Fibroblast of the aortic adventitia (primary cell): ENCODE results near the gene QKI. TPM values are rescaled to one million over a fixed set of nuclear protein-coding genes. Genes with fewer than 3 reads are reported as not detected.
"Not testable (repeated sequence)": the region's sequence is repeated elsewhere in the genome, so short reads cannot be mapped to it uniquely, and the experiment has no call there.

ENCODE experiments used
- DNase-seq: peaks from one replicate; pipeline ENCODE4 v3.0.0-alpha.2; 2010; ENCODE audit warnings: low read depth
- H3K4me3 ChIP-seq: 2 replicates; pipeline ENCODE4 v1.5.1; 2011; ENCODE audit warnings: low read depth, mild to moderate bottlenecking, control low read depth, low read length, moderate library complexity
- CTCF ChIP-seq: IDR thresholded peaks from 2 replicates; pipeline ENCODE4 v1.5.1; 2011; ENCODE audit warnings: mild to moderate bottlenecking, low read length, control low read depth, inconsistent platforms; ENCODE audit not compliant: insufficient read depth
- total RNA-seq: library from RNA; depleted of rRNA; stranded (reverse); fragments of >200 nt; gene quantifications from 2 replicates; pipeline ENCODE4 v1.2.3, GENCODE V29; 2012; ENCODE audit warnings: low replicate concordance

The QKI gene
- total RNA-seq, 1 donor, result 125 TPM

DNA sequence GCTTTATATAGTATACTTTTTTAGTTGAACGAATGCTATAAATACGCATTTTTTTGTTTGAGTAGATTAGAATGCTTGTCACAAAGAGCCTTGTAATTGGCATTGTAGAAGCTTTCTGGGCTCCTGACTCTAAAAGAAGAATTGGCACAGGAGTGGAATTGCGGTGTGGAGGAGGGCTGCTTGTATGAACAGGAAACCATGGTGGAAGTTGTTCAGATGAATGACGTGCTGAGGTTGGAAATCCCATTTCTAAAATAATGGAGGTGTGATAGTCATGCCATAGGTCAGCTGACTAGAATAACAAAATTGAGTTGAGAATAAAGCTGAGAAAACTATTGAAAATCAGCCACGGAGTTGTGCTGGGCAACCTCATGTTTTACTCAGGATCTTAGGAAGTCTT lies 174.9 kb downstream of the QKI start:
- no peak for DNase-seq
- TF ChIP-seq CTCF, result no peak
- no peak overlapping the region for H3K4me3 ChIP-seq

- H3K4me3 ChIP-seq, DNase-seq: not testable (repeated sequence)
Measured at GRCh38 chr6:163590132-163590531, 175.6 kb downstream of the QKI start.

GRCh38 chr6:163592872-163593271 lies 178.4 kb downstream of the QKI start:
- TF ChIP-seq CTCF, result no peak
- H3K4me3 ChIP-seq, result no peak overlapping the region
- no peak for DNase-seq

DNA sequence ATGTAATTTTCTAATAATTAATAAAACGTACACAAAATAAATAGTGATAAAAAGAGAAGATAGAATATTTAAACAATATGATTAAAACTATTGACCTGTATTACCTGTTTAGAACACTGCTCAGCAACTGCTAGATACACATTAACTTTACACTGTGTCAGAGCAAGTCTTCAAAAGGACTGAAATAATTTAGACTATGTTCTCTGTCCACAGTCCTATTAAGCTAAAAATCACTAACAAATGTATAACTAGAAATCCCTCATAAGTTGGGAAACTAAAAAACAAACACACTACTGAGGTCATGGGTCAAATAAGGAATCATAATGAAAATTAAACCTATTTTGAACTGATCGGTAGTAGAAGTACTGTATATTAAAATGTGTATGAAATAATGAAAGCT lies 181.7 kb downstream of the QKI start:
- DNase-seq, result no peak
- no peak for TF ChIP-seq CTCF
- no peak overlapping the region for H3K4me3 ChIP-seq

DNA sequence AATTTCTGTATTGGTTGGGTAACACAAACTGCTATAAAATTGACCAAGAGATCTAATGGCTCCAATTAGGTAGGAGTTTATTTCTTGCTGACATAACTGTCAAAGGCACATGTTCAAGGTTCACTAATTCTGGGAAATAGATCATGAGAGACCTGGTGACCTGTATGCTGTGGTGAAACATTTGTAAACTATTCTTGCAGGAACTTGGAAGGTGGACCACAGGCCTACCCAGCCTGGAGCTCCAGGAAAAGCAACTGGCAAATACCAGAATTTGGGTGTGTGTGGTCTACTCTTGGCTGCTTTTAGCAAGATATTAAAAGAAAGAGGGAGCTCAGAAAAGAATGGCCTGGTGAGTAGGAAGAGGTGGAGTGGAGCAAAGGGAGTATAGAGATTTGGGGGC lies 184.6 kb downstream of the QKI start:
- no peak for TF ChIP-seq CTCF
- DNase-seq, result no peak
- H3K4me3 ChIP-seq, result no peak overlapping the region

DNA sequence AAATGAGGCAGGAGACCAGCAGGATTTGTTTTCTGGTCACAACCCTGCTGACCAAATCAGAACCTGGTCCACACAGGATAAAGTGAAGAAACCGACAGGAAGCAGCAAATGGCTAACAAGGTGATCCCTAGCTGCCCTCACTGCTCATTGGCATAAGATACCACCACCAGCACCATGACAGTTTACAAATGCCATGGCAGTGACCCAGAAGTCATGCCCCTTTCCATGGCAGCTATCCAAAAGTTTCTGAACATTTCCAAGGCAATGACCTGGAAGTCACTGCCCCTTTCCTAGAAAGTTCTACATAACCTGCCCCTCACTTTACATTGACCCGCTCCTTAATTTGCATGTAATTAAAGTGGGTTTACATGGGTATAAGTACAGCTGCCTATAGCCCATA lies 185.2 kb downstream of the QKI start:
- DNase-seq, result no peak
- TF ChIP-seq CTCF, result no peak
- no peak overlapping the region for H3K4me3 ChIP-seq

DNA sequence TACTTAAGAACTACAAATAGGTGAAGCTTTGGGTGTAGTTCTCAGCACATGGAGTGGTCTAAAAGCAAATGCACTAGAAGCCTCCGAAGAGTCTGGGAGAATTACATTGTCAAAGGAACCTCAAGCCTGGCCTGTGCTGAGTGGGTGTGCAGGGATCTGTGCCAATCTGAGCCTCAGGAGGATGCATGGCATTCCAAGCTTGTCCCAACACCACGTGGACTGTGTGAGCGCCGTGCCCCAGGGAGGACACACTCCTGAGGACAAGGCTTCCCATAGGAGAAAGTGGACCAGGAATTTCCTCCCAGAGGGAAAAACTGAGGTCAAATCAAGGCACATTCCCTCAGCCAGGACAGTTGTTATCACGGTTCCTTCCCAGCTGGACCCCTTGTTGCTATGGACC lies 185.8 kb downstream of the QKI start:
- H3K4me3 ChIP-seq, result no peak overlapping the region
- no peak for TF ChIP-seq CTCF
- DNase-seq, result no peak
